Mucosa of stomach (tissue), 1 donor: ENCODE measurements around the gene TSPAN4.

ENCODE experiments used
- H3K27me3 ChIP-seq: one replicate; pipeline ENCODE4 v1.7.0; 2013; ENCODE audit warnings: mild to moderate bottlenecking, low read length; ENCODE audit not compliant: control insufficient read depth, insufficient read depth
- H3K36me3 ChIP-seq: one replicate; pipeline ENCODE4 v1.7.0; 2013; ENCODE audit warnings: low read length; ENCODE audit not compliant: control insufficient read depth, insufficient read depth
- H3K4me1 ChIP-seq: one replicate; pipeline ENCODE4 v1.7.0; 2013; ENCODE audit warnings: mild to moderate bottlenecking, low read length; ENCODE audit not compliant: control insufficient read depth, insufficient read depth
- H3K4me3 ChIP-seq: one replicate; pipeline ENCODE4 v1.7.0; 2013; ENCODE audit warnings: low read length
- H3K9ac ChIP-seq: one replicate; pipeline ENCODE4 v1.7.0; 2013; ENCODE audit warnings: mild to moderate bottlenecking, low read length, moderate library complexity
- H3K9me3 ChIP-seq: one replicate; pipeline ENCODE4 v1.7.0; 2013; ENCODE audit warnings: mild to moderate bottlenecking, low read length, moderate library complexity; ENCODE audit not compliant: control insufficient read depth
- donor health status: Pancreatic carcinoma.

TSPAN4 gene

GRCh38 chr11:799641-800316, 42.9 kb upstream of the TSPAN4 start:
- H3K9me3 ChIP-seq: no peaks in the 10 kb centered on the region
- no peak overlapping the region for H3K9ac ChIP-seq
- H3K27me3 ChIP-seq: no peaks in the 10 kb centered on the region
- no peaks in the 10 kb centered on the region for H3K36me3 ChIP-seq
- H3K4me1 ChIP-seq: peaks cover 41% of the 10 kb centered on the region
- no peak overlapping the region for H3K4me3 ChIP-seq

GRCh38 chr11:800473-800872, 42.2 kb upstream of the TSPAN4 start:
- no peak overlapping the region for H3K9ac ChIP-seq
- H3K36me3 ChIP-seq: no peaks in the 10 kb centered on the region
- peaks cover 34% of the 10 kb centered on the region for H3K4me1 ChIP-seq
- no peaks in the 10 kb centered on the region for H3K27me3 ChIP-seq
- H3K9me3 ChIP-seq: no peaks in the 10 kb centered on the region
- no peak overlapping the region for H3K4me3 ChIP-seq

- Histone ChIP-seq H3K27me3 (no peaks in the 10 kb centered on the region), H3K4me3 (no peak overlapping the region), H3K9ac (no peak overlapping the region), H3K4me1 (peaks cover 30% of the 10 kb centered on the region), H3K9me3 (no peaks in the 10 kb centered on the region), H3K36me3 (no peaks in the 10 kb centered on the region)
Measured at GRCh38 chr11:801097-801780, 41.4 kb upstream of the TSPAN4 start.

GRCh38 chr11:802018-802617, 40.5 kb upstream of the TSPAN4 start:
- no peaks in the 10 kb centered on the region for H3K9me3 ChIP-seq
- peaks cover 22% of the 10 kb centered on the region for H3K4me1 ChIP-seq
- H3K4me3 ChIP-seq: no peak overlapping the region
- H3K9ac ChIP-seq: no peak overlapping the region
- no peaks in the 10 kb centered on the region for H3K27me3 ChIP-seq
- H3K36me3 ChIP-seq: no peaks in the 10 kb centered on the region

- no peaks in the 10 kb centered on the region for H3K36me3 ChIP-seq
- H3K9me3 ChIP-seq: no peaks in the 10 kb centered on the region
- no peaks in the 10 kb centered on the region for H3K27me3 ChIP-seq
- H3K4me1 ChIP-seq: peaks cover 16% of the 10 kb centered on the region
- no peak overlapping the region for H3K4me3 ChIP-seq
- H3K9ac ChIP-seq: no peak overlapping the region
Measured at GRCh38 chr11:802693-803466, 39.8 kb upstream of the TSPAN4 start.

- peak overlapping the region; percentile 39 for H3K9ac ChIP-seq
- no peaks in the 10 kb centered on the region for H3K27me3 ChIP-seq
- no peaks in the 10 kb centered on the region for H3K9me3 ChIP-seq
- peaks cover 16% of the 10 kb centered on the region for H3K4me1 ChIP-seq
- no peaks in the 10 kb centered on the region for H3K36me3 ChIP-seq
- no peak overlapping the region for H3K4me3 ChIP-seq
Measured at GRCh38 chr11:803467-803742, 39.2 kb upstream of the TSPAN4 start.

GRCh38 chr11:803770-804598, 38.7 kb upstream of the TSPAN4 start:
- peak overlapping the region; percentile 71 for H3K9ac ChIP-seq

GRCh38 chr11:804599-804964, 38.1 kb upstream of the TSPAN4 start:
- Histone ChIP-seq H3K9me3 (no peaks in the 10 kb centered on the region), H3K36me3 (no peaks in the 10 kb centered on the region), H3K4me3 (peak overlapping the region; percentile 22), H3K27me3 (no peaks in the 10 kb centered on the region), H3K9ac (peak overlapping the region; percentile 71), H3K4me1 (peaks cover 21% of the 10 kb centered on the region)

More at GRCh38 chr11:803770-804598, 38.7 kb upstream of the TSPAN4 start:
- no peaks in the 10 kb centered on the region for H3K9me3 ChIP-seq
- H3K27me3 ChIP-seq: no peaks in the 10 kb centered on the region
- H3K36me3 ChIP-seq: no peaks in the 10 kb centered on the region
- peak overlapping the region; percentile 22 for H3K4me3 ChIP-seq
- H3K4me1 ChIP-seq: peaks cover 21% of the 10 kb centered on the region

- peaks cover 15% of the 10 kb centered on the region for H3K36me3 ChIP-seq
- H3K27me3 ChIP-seq: no peaks in the 10 kb centered on the region
- H3K4me3 ChIP-seq: peak overlapping the region; percentile 81
- peaks cover 32% of the 10 kb centered on the region for H3K4me1 ChIP-seq
- H3K9me3 ChIP-seq: no peaks in the 10 kb centered on the region
- peak overlapping the region; percentile 91 for H3K9ac ChIP-seq
Measured at GRCh38 chr11:808427-809286, 34.0 kb upstream of the TSPAN4 start.

- peak within 1 kb of the TSS; percentile 81 for H3K4me3 ChIP-seq
- H3K9ac ChIP-seq: peak within 1 kb of the TSS; percentile 91
- peaks cover 24% of the 10 kb centered on the region for H3K4me1 ChIP-seq
- H3K27me3 ChIP-seq: no peaks in the 10 kb centered on the region
- peaks cover 15% of the 10 kb centered on the region for H3K36me3 ChIP-seq
- H3K9me3 ChIP-seq: no peaks in the 10 kb centered on the region
Measured at GRCh38 chr11:809287-810039, 33.2 kb upstream of the TSPAN4 start, which contains the start of gene RPLP2. TSS of gene RPLP2 (plus strand) at chr11:809967. CDS start at chr11:810235, 268 bp downstream.
